SK-N-SH (cell line): Measurements from ENCODE around the gene SLC25A14. TPM values are rescaled to one million over a fixed set of nuclear protein-coding genes. Genes with fewer than 3 reads are reported as not detected.

ENCODE experiments used
- CTCF ChIA-PET: fragments of 300-600, 350-600 bp; formaldehyde crosslinking; extraction: SDS; loops from one replicate; lab custom pipeline; 2021; lab: Yijun Ruan, JAX
- POLR2A ChIA-PET: fragments of 350-600 bp; sonication (Branson Sonifier 250); formaldehyde crosslinking; extraction: SDS; loops from one replicate; lab custom pipeline; 2020; ENCODE audit warnings: antibody characterized with exemption, inconsistent platforms; lab: Yijun Ruan, JAX
- DNase-seq: peaks from one replicate; pipeline ENCODE4 v3.0.0; 2012
- H2AFZ ChIP-seq: fragments of 200-600 bp; sonication (generic); 2 replicates; pipeline ENCODE4 v1.8.1; 2016; ENCODE audit warnings: antibody characterized with exemption, mild to moderate bottlenecking, low read depth
- H3F3A ChIP-seq: fragments of 200-600 bp; sonication (generic); replicated peaks from 2 replicates; pipeline ENCODE3; 2016; ENCODE audit warnings: antibody characterized with exemption, mild to moderate bottlenecking; ENCODE audit not compliant: insufficient read depth
- H3K27ac ChIP-seq, 2 experiments: fragments of 200-500 bp in 1 of 2; fragments of 200-600 bp in 1 of 2; sonication (Bioruptor generic) in 1 of 2; sonication (generic), shearing (Covaris generic) in 1 of 2; 2 replicates each; pipeline versions ENCODE4 v1.5.1 to v1.6.1; 2014 to 2016; ENCODE audit warnings: low read depth in 2 of 2, inconsistent platforms in 1 of 2, low read length in 1 of 2, mild to moderate bottlenecking in 1 of 2, mixed read lengths in 1 of 2
- H3K27me3 ChIP-seq: fragments of 200-600 bp; sonication (generic), shearing (Covaris generic); 2 replicates; pipeline ENCODE4 v1.6.1; 2016; ENCODE audit warnings: mixed run types; ENCODE audit not compliant: insufficient read depth
- H3K36me3 ChIP-seq, 2 experiments: fragments of 200-500 bp in 1 of 2; fragments of 200-600 bp in 1 of 2; sonication (Bioruptor generic) in 1 of 2; sonication (generic) in 1 of 2; replicated peaks in 1 of 2; 2 replicates each; pipeline versions ENCODE3 to v1.5.1; 2014 to 2016; ENCODE audit warnings: low read length in 1 of 2, mild to moderate bottlenecking in 1 of 2; ENCODE audit not compliant: insufficient read depth in 2 of 2, control insufficient read depth in 1 of 2
- H3K4me1 ChIP-seq, 2 experiments: fragments of 200-500 bp in 1 of 2; fragments of 200-600 bp in 1 of 2; sonication (Bioruptor generic) in 1 of 2; sonication (generic), shearing (Covaris generic) in 1 of 2; 2 replicates each; pipeline versions ENCODE4 v1.5.1 to v1.6.1; 2014 to 2016; ENCODE audit warnings: low read depth in 1 of 2, low read length in 1 of 2, mixed run types in 1 of 2; ENCODE audit not compliant: insufficient read depth in 2 of 2, control insufficient read depth in 1 of 2
- H3K4me2 ChIP-seq: fragments of 200-600 bp; sonication (generic), shearing (Covaris generic); 2 replicates; pipeline ENCODE4 v1.6.1; 2017; ENCODE audit warnings: mixed run types
- H3K4me3 ChIP-seq, 2 experiments: fragments of 200-500 bp in 1 of 2; fragments of 200-600 bp in 1 of 2; sonication (Bioruptor generic) in 1 of 2; sonication (generic), shearing (Covaris generic) in 1 of 2; 2 replicates each; pipeline versions ENCODE4 v1.5.1 to v1.8.1; 2014 to 2016; ENCODE audit warnings: low read depth in 2 of 2, inconsistent platforms in 1 of 2, low read length in 1 of 2, mild to moderate bottlenecking in 1 of 2, mixed read lengths in 1 of 2, moderate library complexity in 1 of 2
- H3K79me2 ChIP-seq: fragments of 200-600 bp; sonication (generic); 2 replicates; pipeline ENCODE4 v1.8.1; 2017; ENCODE audit warnings: mild to moderate bottlenecking; ENCODE audit not compliant: insufficient read depth
- H3K9ac ChIP-seq: fragments of 200-600 bp; sonication (generic); 2 replicates; pipeline ENCODE4 v1.6.1; 2017; ENCODE audit warnings: mixed run types
- H3K9me2 ChIP-seq: fragments of 200-600 bp; sonication (generic); 2 replicates; pipeline ENCODE4 v1.6.1; 2017; ENCODE audit warnings: mixed run types
- H3K9me3 ChIP-seq: fragments of 200-600 bp; sonication (generic); 2 replicates; pipeline ENCODE4 v1.6.1; 2017; ENCODE audit warnings: mixed run types, mild to moderate bottlenecking, moderate library complexity
- H4K20me1 ChIP-seq: fragments of 200-600 bp; sonication (generic); 2 replicates; pipeline ENCODE4 v1.6.1; 2017; ENCODE audit warnings: mild to moderate bottlenecking, mixed run types; ENCODE audit not compliant: insufficient read depth
- CHD2 ChIP-seq: fragments of 150-350 bp; IDR thresholded peaks from 2 replicates; pipeline ENCODE4 v1.6.1; 2018; ENCODE audit warnings: low read length; ENCODE audit not compliant: partially characterized antibody
- ELF1 ChIP-seq: IDR thresholded peaks from 2 replicates; pipeline ENCODE4 v1.4.0; 2012
- EP300 ChIP-seq, 2 experiments: IDR thresholded peaks; 2 replicates each; pipeline versions ENCODE4 v1.4.0 to v1.6.1; 2012; ENCODE audit warnings: borderline replicate concordance in 1 of 2, low read depth in 1 of 2, low read length in 1 of 2
- FOSL2 ChIP-seq: IDR thresholded peaks from 2 replicates; pipeline ENCODE4 v1.4.0; 2012; ENCODE audit warnings: low read depth, mild to moderate bottlenecking, moderate library complexity, borderline replicate concordance
- FOXM1 ChIP-seq: IDR thresholded peaks from 2 replicates; pipeline ENCODE4 v1.4.0; 2012; ENCODE audit warnings: low read depth, mild to moderate bottlenecking
- GABPA ChIP-seq: IDR thresholded peaks from 2 replicates; pipeline ENCODE4 v1.4.0; 2012; ENCODE audit warnings: low read depth, mild to moderate bottlenecking
- MEF2A ChIP-seq: IDR thresholded peaks from 2 replicates; pipeline ENCODE4 v1.4.0; 2012; ENCODE audit warnings: low read depth, borderline replicate concordance
- MXI1 ChIP-seq: IDR thresholded peaks from 2 replicates; pipeline ENCODE4 v1.6.1; 2012; ENCODE audit warnings: mild to moderate bottlenecking, low read depth, low read length, improper control_type of control experiment
- NFIC ChIP-seq: IDR thresholded peaks from 2 replicates; pipeline ENCODE4 v1.4.0; 2012; ENCODE audit warnings: borderline replicate concordance
- NRF1 ChIP-seq: IDR thresholded peaks from 2 replicates; pipeline ENCODE4 v1.6.1; 2012; ENCODE audit warnings: low read depth, mild to moderate bottlenecking, low read length
- POLR2AphosphoS5 ChIP-seq: IDR thresholded peaks from 2 replicates; pipeline ENCODE4 v1.6.1; 2012; ENCODE audit warnings: low read depth, low read length
- RAD21 ChIP-seq: IDR thresholded peaks from 2 replicates; pipeline ENCODE4 v1.6.1; 2012; ENCODE audit warnings: mild to moderate bottlenecking, low read length
- RFX5 ChIP-seq: IDR thresholded peaks from 2 replicates; pipeline ENCODE4 v1.6.1; 2012; ENCODE audit warnings: mild to moderate bottlenecking, improper control_type of control experiment, low read length
- SMC3 ChIP-seq: IDR thresholded peaks from 2 replicates; pipeline ENCODE4 v1.6.1; 2012; ENCODE audit warnings: low read depth, low read length, improper control_type of control experiment
- TAF1 ChIP-seq: IDR thresholded peaks from 2 replicates; pipeline ENCODE4 v1.6.1; 2012; ENCODE audit warnings: low read depth, mild to moderate bottlenecking, low read length, moderate library complexity, borderline replicate concordance
- TCF12 ChIP-seq: IDR thresholded peaks from 2 replicates; pipeline ENCODE4 v1.4.0; 2012
- YY1 ChIP-seq: IDR thresholded peaks from 2 replicates; pipeline ENCODE4 v1.4.0; 2012; ENCODE audit warnings: low read depth, mild to moderate bottlenecking
- WGBS: methylation state at CpG from one replicate; pipeline ENCODE4 v1.1.6; 2017; ENCODE audit warnings: low lambda C conversion rate; 5-methylcytosine and 5-hydroxymethylcytosine counted together
- polyA plus RNA-seq, 3 experiments: library from polyadenylated mRNA; depleted of rRNA; stranded (reverse); fragments of >200 nt; gene quantifications; 2 replicates each; pipeline ENCODE4 v1.2.3, GENCODE V29; 2012
- TF ChIP-seq, protein P1 (sequence below): IDR thresholded peaks from 2 replicates; pipeline ENCODE4 v1.4.0; 2012; ENCODE audit warnings: low read depth
- TF ChIP-seq, protein P2 (sequence below): fragments of 200-600 bp; sonication (generic); IDR thresholded peaks from 2 replicates; pipeline ENCODE4 v1.6.1; 2017; ENCODE audit warnings: antibody characterized with exemption, mild to moderate bottlenecking, moderate library complexity
- TF ChIP-seq, protein P3 (sequence below): fragments of 150-350 bp; IDR thresholded peaks from 2 replicates; pipeline ENCODE4 v1.6.1; 2016; ENCODE audit warnings: mild to moderate bottlenecking, low read depth, low read length

SLC25A14 gene
- polyA plus RNA-seq, 1 of the 3 experiments (the other 2 are of a cell fraction) = 14.0 TPM

DNA sequence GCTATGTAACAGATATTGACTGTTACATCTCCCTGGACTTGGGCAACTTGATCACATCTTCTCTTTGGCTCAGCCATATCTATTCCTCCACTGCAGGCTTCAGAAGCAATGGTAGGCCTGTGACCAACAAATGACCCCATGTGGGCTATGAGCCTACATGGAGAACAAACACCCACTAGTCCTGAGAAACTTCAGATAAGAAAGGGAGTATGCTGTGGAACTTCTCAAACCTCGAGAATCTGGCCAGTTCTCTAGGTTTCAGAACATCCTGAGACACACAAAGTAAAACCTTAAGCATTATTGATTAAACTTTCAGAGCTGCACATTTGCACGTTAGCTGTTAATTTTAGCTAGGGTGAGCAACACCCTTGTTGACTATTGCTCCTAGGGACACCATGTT lies 78.3 kb downstream of the SLC25A14 start:
- ChIA-PET POLR2A (no interaction called here), CTCF (no interaction called here)
- H3K4me2 ChIP-seq = no peak overlapping the region
- H3K4me1 ChIP-seq = no peaks in the 10 kb centered on the region; a peak in 1 of 4 replicates
- H3K79me2 ChIP-seq = no peaks in the 10 kb centered on the region
- H3K9me3 ChIP-seq = no peaks in the 10 kb centered on the region
- no peak overlapping the region for H2AFZ ChIP-seq
- H3K27me3 ChIP-seq = no peaks in the 10 kb centered on the region; the same call in 1 of the 2 replicates
- H3F3A ChIP-seq = no peaks in the 10 kb centered on the region
- no peak overlapping the region for H3K9ac ChIP-seq
- no peak overlapping the region for H3K4me3 ChIP-seq
- H4K20me1 ChIP-seq = no peaks in the 10 kb centered on the region
- H3K9me2 ChIP-seq = no peaks in the 10 kb centered on the region
- peaks cover 9 to 18% of the 10 kb centered on the region in 2 experiments for H3K36me3 ChIP-seq
- TF ChIP-seq ELF1 = no peak
- TF ChIP-seq, protein P1, sequence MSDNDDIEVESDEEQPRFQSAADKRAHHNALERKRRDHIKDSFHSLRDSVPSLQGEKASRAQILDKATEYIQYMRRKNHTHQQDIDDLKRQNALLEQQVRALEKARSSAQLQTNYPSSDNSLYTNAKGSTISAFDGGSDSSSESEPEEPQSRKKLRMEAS = no peak
- TF ChIP-seq MXI1 = no peak
- no peak for TF ChIP-seq FOXM1
- no peak for TF ChIP-seq TCF12
- TF ChIP-seq, protein P2, sequence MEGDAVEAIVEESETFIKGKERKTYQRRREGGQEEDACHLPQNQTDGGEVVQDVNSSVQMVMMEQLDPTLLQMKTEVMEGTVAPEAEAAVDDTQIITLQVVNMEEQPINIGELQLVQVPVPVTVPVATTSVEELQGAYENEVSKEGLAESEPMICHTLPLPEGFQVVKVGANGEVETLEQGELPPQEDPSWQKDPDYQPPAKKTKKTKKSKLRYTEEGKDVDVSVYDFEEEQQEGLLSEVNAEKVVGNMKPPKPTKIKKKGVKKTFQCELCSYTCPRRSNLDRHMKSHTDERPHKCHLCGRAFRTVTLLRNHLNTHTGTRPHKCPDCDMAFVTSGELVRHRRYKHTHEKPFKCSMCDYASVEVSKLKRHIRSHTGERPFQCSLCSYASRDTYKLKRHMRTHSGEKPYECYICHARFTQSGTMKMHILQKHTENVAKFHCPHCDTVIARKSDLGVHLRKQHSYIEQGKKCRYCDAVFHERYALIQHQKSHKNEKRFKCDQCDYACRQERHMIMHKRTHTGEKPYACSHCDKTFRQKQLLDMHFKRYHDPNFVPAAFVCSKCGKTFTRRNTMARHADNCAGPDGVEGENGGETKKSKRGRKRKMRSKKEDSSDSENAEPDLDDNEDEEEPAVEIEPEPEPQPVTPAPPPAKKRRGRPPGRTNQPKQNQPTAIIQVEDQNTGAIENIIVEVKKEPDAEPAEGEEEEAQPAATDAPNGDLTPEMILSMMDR = no peak
- TF ChIP-seq MEF2A = no peak
- TF ChIP-seq NFIC = no peak
- TF ChIP-seq YY1 = no peak
- no peak for TF ChIP-seq NRF1
- no peak for TF ChIP-seq EP300 (IDR thresholded peaks at IDR 0.05; ENCODE audit: borderline replicate concordance in 1 of 2, low read depth in 1 of 2, low read length in 1 of 2)
- TF ChIP-seq POLR2AphosphoS5 = no peak
- TF ChIP-seq TAF1 = no peak
- TF ChIP-seq CHD2 = no peak
- no peak for TF ChIP-seq RAD21
- TF ChIP-seq SMC3 = no peak
- no peak for TF ChIP-seq GABPA
- no peak for TF ChIP-seq RFX5
- TF ChIP-seq FOSL2 = no peak
- TF ChIP-seq, protein P3, sequence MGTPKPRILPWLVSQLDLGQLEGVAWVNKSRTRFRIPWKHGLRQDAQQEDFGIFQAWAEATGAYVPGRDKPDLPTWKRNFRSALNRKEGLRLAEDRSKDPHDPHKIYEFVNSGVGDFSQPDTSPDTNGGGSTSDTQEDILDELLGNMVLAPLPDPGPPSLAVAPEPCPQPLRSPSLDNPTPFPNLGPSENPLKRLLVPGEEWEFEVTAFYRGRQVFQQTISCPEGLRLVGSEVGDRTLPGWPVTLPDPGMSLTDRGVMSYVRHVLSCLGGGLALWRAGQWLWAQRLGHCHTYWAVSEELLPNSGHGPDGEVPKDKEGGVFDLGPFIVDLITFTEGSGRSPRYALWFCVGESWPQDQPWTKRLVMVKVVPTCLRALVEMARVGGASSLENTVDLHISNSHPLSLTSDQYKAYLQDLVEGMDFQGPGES = no peak
- no peak overlapping the region for H3K27ac ChIP-seq
- 32% methylated on average over 2 of the region's 2 CpGs for WGBS
- DNase-seq = no peak
